ENCODE data around the gene CRYM.

Gene CRYM

GRCh38 chr16:21224800-21225199 is 53.3 kb downstream of the CRYM start:
- TF ChIP-seq FOXP2 (optimal IDR thresholded peaks at IDR 0.05; ENCODE audit: control extremely low read depth, extremely low read length, insufficient read depth) (no peak), POLR2AphosphoS5 (IDR thresholded peaks at IDR 0.05; ENCODE audit: borderline replicate concordance, low read depth, low read length) (no peak), EZH2 (IDR thresholded peaks at IDR 0.05) (no peak)
- no peak for DNase-seq (ENCODE audit: low read depth, low spot score)
- H3K27ac ChIP-seq, result no peak overlapping the region
- H3K4me3 ChIP-seq, result no peak overlapping the region
- no peaks in the 10 kb centered on the region for H3K36me3 ChIP-seq (ENCODE audit: insufficient read depth, low read length)
- H3K9me3 ChIP-seq (ENCODE audit: low read depth, low read length), result no peaks in the 10 kb centered on the region
- no peak overlapping the region for H3K9ac ChIP-seq (ENCODE audit: insufficient read length)

DNA sequence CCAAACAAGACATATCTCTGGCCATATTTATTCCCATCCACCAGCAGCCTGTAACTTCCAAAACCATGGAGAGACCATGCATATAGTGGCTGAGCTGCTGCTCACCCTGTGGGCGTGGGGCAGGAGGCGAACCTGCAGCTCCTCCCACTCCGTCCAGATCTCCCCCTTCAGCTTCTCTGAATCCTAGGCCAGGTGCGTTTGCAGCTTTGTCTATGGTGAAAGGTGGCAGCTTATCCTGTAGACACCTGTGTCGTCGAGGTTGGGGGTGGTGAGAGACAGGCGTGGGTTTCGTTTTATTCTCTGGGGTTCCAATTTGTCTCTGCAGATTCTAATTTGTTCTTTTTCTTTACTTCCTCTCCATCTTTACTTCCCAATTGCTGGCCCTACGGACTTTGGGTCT is 54.3 kb downstream of the CRYM start:
- no peak for TF ChIP-seq FOXP2 (optimal IDR thresholded peaks at IDR 0.05; ENCODE audit: control extremely low read depth, extremely low read length, insufficient read depth)
- no peak for TF ChIP-seq EZH2 (IDR thresholded peaks at IDR 0.05)
- TF ChIP-seq POLR2AphosphoS5 (IDR thresholded peaks at IDR 0.05; ENCODE audit: borderline replicate concordance, low read depth, low read length), result no peak
- Histone ChIP-seq H3K27ac (no peak overlapping the region), H3K9ac (ENCODE audit: insufficient read length) (no peak overlapping the region), H3K4me3 (no peak overlapping the region), H3K9me3 (ENCODE audit: low read depth, low read length) (no peaks in the 10 kb centered on the region), H3K36me3 (ENCODE audit: insufficient read depth, low read length) (no peaks in the 10 kb centered on the region)
- no peak for DNase-seq (ENCODE audit: low read depth, low spot score)

GRCh38 chr16:21222495-21223337 is 55.4 kb downstream of the CRYM start:
- TF ChIP-seq EZH2 (IDR thresholded peaks at IDR 0.05) (no peak), POLR2AphosphoS5 (IDR thresholded peaks at IDR 0.05; ENCODE audit: borderline replicate concordance, low read depth, low read length) (no peak), FOXP2 (optimal IDR thresholded peaks at IDR 0.05; ENCODE audit: control extremely low read depth, extremely low read length, insufficient read depth) (no peak)
- no peaks in the 10 kb centered on the region for H3K9me3 ChIP-seq (ENCODE audit: low read depth, low read length)
- H3K36me3 ChIP-seq (ENCODE audit: insufficient read depth, low read length), result no peaks in the 10 kb centered on the region
- no peak overlapping the region for H3K9ac ChIP-seq (ENCODE audit: insufficient read length)
- no peak overlapping the region for H3K27ac ChIP-seq
- no peak for DNase-seq (ENCODE audit: low read depth, low spot score)
- H3K4me3 ChIP-seq, result no peak overlapping the region

DNA sequence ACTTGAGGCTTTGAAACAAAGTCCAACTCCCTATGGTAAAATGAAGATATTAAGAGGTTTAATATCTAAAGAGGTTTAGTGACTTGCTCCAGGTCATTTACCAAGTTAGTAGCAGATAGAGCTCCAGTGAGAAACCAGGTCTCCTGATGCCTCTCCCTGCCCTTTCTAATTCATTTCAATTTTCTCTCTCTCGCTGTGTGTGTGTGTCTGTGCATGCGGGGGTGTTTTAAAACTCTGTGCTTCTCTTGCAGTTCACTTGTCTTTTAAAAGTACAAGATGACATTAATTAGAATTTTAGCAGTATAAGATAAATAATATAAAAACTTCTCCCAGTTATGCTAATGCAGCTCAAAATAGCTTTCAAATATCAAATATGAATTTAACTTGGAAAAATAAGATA is 58.5 kb downstream of the CRYM start:
- Histone ChIP-seq H3K9ac (ENCODE audit: insufficient read length) (no peak overlapping the region), H3K9me3 (ENCODE audit: low read depth, low read length) (no peaks in the 10 kb centered on the region), H3K4me3 (no peak overlapping the region), H3K27ac (no peak overlapping the region), H3K36me3 (ENCODE audit: insufficient read depth, low read length) (no peaks in the 10 kb centered on the region)
- TF ChIP-seq EZH2 (IDR thresholded peaks at IDR 0.05) (no peak), POLR2AphosphoS5 (IDR thresholded peaks at IDR 0.05; ENCODE audit: borderline replicate concordance, low read depth, low read length) (no peak), FOXP2 (optimal IDR thresholded peaks at IDR 0.05; ENCODE audit: control extremely low read depth, extremely low read length, insufficient read depth) (no peak)
- DNase-seq (ENCODE audit: low read depth, low spot score), result no peak

- Histone ChIP-seq H3K9ac (ENCODE audit: insufficient read length) (no peak overlapping the region), H3K4me3 (no peak overlapping the region), H3K9me3 (ENCODE audit: low read depth, low read length) (no peaks in the 10 kb centered on the region), H3K36me3 (ENCODE audit: insufficient read depth, low read length) (no peaks in the 10 kb centered on the region), H3K27ac (no peak overlapping the region)
- no peak for TF ChIP-seq POLR2AphosphoS5 (IDR thresholded peaks at IDR 0.05; ENCODE audit: borderline replicate concordance, low read depth, low read length)
- TF ChIP-seq EZH2 (IDR thresholded peaks at IDR 0.05), result no peak
- no peak for TF ChIP-seq FOXP2 (optimal IDR thresholded peaks at IDR 0.05; ENCODE audit: control extremely low read depth, extremely low read length, insufficient read depth)
- no peak for DNase-seq (ENCODE audit: low read depth, low spot score)
Observed at GRCh38 chr16:21218153-21218552, 59.9 kb downstream of the CRYM start.

DNA sequence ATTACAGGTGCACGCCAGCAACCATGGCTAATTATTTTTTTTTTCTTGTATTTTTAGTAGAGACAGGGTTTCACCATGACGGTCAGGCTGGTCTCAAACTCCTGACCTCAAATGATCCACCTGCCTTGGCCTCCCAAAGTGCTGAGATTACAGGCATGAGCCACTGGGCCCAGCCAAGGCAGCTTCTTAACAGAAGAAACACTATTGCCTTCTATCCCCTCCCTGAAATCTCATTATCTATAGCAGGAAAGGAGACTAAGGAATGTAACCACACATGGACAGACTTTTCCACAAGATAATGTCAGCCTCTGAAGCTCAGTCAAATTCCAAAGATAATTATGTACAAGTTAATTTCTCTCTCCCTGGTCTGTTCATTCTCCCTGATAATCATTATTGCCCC is 61.0 kb downstream of the CRYM start:
- H3K9me3 ChIP-seq (ENCODE audit: low read depth, low read length), result no peaks in the 10 kb centered on the region
- no peak overlapping the region for H3K4me3 ChIP-seq
- H3K9ac ChIP-seq (ENCODE audit: insufficient read length), result no peak overlapping the region
- no peak for DNase-seq (ENCODE audit: low read depth, low spot score)
- no peaks in the 10 kb centered on the region for H3K36me3 ChIP-seq (ENCODE audit: insufficient read depth, low read length)
- no peak for TF ChIP-seq EZH2 (IDR thresholded peaks at IDR 0.05)
- no peak for TF ChIP-seq FOXP2 (optimal IDR thresholded peaks at IDR 0.05; ENCODE audit: control extremely low read depth, extremely low read length, insufficient read depth)
- no peak for TF ChIP-seq POLR2AphosphoS5 (IDR thresholded peaks at IDR 0.05; ENCODE audit: borderline replicate concordance, low read depth, low read length)
- no peak overlapping the region for H3K27ac ChIP-seq

DNA sequence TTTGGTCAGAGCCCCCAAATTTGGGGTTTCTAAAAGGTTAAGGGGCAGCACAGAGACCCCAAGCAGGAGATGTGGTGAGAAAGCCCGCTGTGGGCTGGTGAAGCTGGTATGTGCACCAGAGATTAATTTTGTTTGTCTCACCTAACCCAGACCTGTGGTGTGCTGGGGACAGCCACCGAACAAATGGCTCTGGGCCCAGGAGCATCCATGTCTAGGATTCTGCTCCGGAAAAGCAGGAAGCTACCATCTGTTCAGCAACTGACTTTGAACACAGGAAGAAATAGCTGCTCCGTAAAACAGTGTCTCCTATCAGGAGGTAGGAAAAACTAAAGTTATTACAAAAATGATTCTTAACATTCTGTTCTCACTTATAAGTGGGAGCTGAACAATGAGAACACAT is 64.0 kb downstream of the CRYM start:
- no peak overlapping the region for H3K9ac ChIP-seq (ENCODE audit: insufficient read length)
- no peaks in the 10 kb centered on the region for H3K36me3 ChIP-seq (ENCODE audit: insufficient read depth, low read length)
- DNase-seq (ENCODE audit: low read depth, low spot score), result no peak
- TF ChIP-seq POLR2AphosphoS5 (IDR thresholded peaks at IDR 0.05; ENCODE audit: borderline replicate concordance, low read depth, low read length) (no peak), FOXP2 (optimal IDR thresholded peaks at IDR 0.05; ENCODE audit: control extremely low read depth, extremely low read length, insufficient read depth) (no peak), EZH2 (IDR thresholded peaks at IDR 0.05) (no peak)
- H3K4me3 ChIP-seq, result no peak overlapping the region
- H3K9me3 ChIP-seq (ENCODE audit: low read depth, low read length), result no peaks in the 10 kb centered on the region
- H3K27ac ChIP-seq, result no peak overlapping the region

DNA sequence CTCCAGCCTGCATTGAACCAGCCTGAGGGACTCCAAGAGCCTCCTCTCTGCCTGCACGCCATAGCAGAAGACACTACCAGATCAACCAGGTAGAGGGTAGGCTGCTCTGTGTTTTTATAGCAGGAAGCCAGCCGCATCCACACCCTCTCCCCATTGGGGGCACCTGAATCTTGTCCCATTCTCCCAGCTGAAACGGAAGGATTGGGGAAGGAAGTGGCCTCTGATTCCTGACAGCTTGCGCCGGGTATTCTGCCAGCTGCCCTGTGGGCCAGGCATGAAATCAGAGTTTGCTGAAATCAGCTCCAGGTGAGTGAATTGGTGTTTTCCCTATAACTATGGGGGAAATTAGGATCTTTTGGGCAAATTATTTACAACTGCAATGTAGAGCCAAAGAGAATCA is 66.6 kb downstream of the CRYM start, which contains the start of gene ZP2:
TSS of gene ZP2 (minus strand) at position 89 of the 400 bp plus-strand sequence. CDS start at position 62, 27 bp downstream.
- Histone ChIP-seq H3K9ac (ENCODE audit: insufficient read length) (no peak within 1 kb of the TSS), H3K9me3 (ENCODE audit: low read depth, low read length) (no peaks in the 10 kb centered on the region), H3K27ac (no peak within 1 kb of the TSS), H3K36me3 (ENCODE audit: insufficient read depth, low read length) (no peaks in the 10 kb centered on the region), H3K4me3 (no peak within 1 kb of the TSS)
- no peak for DNase-seq (ENCODE audit: low read depth, low spot score)
- TF ChIP-seq EZH2 (IDR thresholded peaks at IDR 0.05), result no peak
- no peak for TF ChIP-seq POLR2AphosphoS5 (IDR thresholded peaks at IDR 0.05; ENCODE audit: borderline replicate concordance, low read depth, low read length)
- no peak for TF ChIP-seq FOXP2 (optimal IDR thresholded peaks at IDR 0.05; ENCODE audit: control extremely low read depth, extremely low read length, insufficient read depth)
